ENCODE measurements around the gene PLEK.

- TF ChIP-seq CTCF (IDR thresholded peaks at IDR 0.05; ENCODE audit: poor library complexity) (no peak), EZH2phosphoT487 (IDR thresholded peaks at IDR 0.05; ENCODE audit: low read depth, severe bottlenecking, unreplicated experiment) (no peak)
These were observed 60.4 kb downstream of the PLEK start for GRCh38 chr2:68425503-68425902.

All from hepatocyte (in vitro differentiated cells).